Activated CD4-positive, alpha-beta T cell treated with anti-CD3 and anti-CD28 coated beads, Interleukin-2, amount 50 U/mL, for 4 hours (primary cell): ENCODE data around the gene PLEKHG4B.
"Not testable (repeated sequence)": the region's sequence is repeated elsewhere in the genome, so short reads cannot be mapped to it uniquely, and the experiment has no call there.

ENCODE experiments used
- DNase-seq, 2 experiments: peaks; one replicate each; pipeline ENCODE4 v3.0.0-alpha.2; 2020

Gene PLEKHG4B

GRCh38 chr5:191036-191948 lies 99.3 kb downstream of the PLEKHG4B start, which contains the start of gene LRRC14B:
LRRC14B (plus strand) TSS chr5:191495; CDS start chr5:191539, 44 bp downstream.
- DNase-seq, result no peak

- no peak for DNase-seq
These were observed 100.2 kb downstream of the PLEKHG4B start for GRCh38 chr5:191949-192690.

- DNase-seq, result no peak
These were observed 100.7 kb downstream of the PLEKHG4B start for GRCh38 chr5:192691-192969.

DNA sequence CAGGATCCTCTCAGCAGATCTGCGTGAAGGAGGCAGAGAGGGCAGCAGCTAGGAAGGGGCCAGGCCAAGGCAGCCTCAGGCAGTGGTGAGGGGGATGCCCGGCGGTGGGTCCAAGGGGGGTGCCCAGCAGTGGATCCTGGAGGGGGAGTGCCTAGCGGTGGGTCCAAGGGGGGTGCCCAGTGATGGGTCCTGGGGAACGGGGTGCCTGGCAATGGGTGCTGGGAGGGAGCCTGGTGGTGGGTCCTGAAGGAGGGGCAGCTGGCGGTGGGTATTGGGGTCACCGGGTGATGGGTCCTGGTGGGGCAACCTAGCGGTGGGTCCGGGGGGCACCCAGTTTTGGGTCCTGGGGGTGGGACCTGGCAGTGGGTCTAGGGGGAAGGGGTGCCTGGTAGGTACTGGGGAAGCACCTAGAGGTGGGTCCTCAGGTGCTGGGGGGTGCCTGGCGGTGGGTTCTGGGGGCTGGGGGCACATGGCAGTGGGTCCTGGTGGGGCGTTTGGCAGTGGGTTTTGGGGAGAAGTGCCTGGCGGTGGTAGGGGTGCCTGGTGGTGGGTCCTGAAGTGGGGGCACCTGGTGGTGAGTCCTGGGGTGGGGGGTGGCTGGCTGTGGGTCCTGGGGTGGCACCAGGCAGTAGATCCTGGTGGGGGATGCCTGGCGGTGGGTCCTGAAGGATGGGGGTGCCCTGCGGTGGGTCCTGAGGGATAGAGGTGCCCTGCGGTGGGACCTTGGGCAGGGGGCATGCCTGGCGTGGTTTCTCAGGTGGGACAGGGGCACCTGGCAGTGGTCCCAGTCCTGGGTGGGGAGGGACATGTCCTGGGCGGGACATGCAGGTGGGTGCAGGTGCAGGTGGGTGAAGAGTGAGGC lies 101.2 kb downstream of the PLEKHG4B start:
- no peak for DNase-seq

DNA sequence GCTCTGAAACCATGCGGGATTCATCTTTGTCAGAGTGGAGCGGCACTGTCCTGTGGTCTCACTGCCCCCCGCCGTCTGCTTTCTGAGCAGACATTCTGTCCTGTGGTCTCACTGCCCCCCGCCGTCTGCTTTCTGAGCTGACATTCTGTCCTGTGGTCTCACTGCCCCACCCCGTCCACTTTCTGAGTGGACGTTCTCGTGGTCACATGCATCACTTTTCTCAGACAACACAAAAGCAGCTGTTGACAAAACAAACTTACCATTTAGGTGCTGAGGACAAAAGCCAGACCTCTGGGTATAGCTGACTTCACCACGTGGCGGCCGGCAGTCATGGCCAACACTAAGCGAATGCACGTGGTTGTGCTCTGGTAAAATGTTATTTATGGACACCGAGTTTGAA lies 102.1 kb downstream of the PLEKHG4B start:
- no peak for DNase-seq

GRCh38 chr5:194603-195209 lies 102.7 kb downstream of the PLEKHG4B start:
- DNase-seq, result no peak

DNA sequence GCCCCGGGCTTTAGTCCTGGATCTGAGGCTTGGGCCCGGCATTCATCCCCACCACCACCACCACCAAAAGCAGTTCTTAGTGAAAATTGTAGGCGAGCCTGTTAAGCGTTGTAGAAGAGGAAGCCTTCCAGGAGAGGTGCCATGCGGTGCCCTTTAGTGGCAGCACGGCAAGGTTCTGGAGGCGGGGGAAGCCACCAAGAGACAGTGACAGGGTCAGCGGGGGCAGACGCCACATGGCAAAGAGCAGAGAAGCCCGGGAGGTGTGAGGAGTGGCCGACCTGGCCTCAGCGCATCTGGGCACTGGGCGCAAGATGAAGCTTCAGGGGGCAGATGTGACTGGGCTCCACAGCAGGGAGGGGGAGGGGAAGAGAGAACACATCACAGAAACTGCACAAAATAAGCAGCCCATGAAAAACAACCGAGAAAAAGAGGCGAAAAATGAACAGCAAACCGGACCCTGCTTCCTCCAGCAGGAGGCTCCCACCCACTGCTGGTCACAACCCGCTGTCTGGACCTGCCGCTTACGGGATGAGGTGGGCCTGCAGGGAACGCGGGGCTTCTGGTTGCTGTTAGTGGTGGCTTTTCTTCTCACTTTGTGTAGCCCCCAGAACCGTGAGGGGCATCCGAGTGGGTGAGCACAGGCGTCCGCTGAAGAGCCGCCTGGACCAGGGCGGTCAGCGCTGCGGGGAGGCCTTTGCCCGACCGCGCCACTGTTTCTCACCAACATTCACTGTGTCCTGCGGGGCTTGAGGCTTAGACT lies 103.6 kb downstream of the PLEKHG4B start:
- no peak for DNase-seq

- DNase-seq, result no peak
These were observed 104.4 kb downstream of the PLEKHG4B start for GRCh38 chr5:196350-196749.

GRCh38 chr5:197031-197430 lies 105.1 kb downstream of the PLEKHG4B start:
- not testable (repeated sequence) for DNase-seq

DNA sequence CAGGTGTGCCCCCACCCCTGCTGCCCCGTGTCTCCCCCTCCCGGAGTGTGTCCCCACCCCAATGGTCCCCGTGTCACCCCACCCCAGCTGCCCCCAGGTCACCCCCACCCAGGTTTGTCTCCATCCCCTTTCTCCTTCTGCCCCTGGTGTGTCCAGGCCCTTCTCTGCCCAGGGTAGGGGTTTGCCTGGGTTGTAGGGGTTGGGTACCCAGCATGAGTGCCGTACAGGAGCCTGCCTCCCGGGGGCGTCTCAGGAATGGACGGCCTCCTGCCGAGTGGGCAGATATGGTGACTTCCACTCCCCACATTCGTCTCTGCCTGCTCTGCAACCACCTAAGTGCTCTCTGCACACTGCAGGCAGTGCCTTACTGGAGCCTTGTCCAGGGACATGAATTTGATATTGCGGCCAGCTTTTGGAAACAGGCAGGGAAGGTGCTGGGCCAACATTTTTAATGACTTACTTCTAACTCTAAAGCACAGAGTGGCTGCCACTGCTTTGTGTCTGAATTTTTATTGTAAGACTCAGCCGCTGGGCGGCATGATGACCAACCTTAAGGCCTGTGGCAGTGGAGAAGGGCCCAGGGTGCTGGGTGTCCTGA lies 106.0 kb downstream of the PLEKHG4B start:
- DNase-seq, result no peak

- DNase-seq, result no peak
These were observed 106.7 kb downstream of the PLEKHG4B start for GRCh38 chr5:198516-199196.

DNA sequence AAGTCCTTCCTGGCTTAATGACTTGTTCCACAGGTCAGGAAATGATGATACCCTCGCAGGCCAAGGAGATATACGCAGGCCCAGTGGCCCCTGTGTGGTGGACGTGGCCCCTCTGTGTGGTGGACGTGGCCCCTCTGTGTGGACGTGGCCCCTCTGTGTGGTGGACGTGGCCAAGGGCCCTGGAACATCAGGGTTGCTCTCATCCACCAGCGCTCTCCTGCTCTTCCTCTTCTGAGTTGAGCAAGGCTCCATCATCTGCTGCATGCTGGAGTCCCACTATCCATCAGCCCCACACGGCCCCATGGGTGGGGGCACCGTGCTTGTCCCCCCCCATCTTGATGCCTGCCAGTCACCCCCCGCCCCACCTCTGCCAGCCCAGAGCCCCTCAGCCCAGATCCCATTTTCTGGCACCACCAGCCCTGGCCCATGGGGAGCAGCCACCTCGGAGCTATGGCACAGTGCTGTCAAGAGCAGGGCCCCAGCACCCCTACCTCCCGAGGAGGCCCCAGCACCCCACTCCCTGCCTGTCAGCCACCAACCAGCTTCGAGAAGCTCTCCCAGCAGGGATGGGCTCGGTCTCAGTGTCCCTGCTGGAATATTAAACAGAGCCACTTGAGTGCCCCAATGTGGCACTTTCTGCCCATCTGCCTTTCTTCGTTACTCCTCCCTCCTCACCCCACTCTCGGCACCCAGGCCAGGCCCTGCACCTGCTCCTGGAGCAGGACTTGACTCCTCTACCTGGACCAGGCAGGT lies 107.4 kb downstream of the PLEKHG4B start:
- no peak for DNase-seq

- no peak for DNase-seq
These were observed 108.1 kb downstream of the PLEKHG4B start for GRCh38 chr5:199950-200645.

- DNase-seq, result no peak
These were observed 109.0 kb downstream of the PLEKHG4B start for GRCh38 chr5:200985-201384.

GRCh38 chr5:201672-202071 lies 109.7 kb downstream of the PLEKHG4B start:
- no peak for DNase-seq

- DNase-seq, result no peak
These were observed 111.4 kb downstream of the PLEKHG4B start for GRCh38 chr5:203246-203930.

DNA sequence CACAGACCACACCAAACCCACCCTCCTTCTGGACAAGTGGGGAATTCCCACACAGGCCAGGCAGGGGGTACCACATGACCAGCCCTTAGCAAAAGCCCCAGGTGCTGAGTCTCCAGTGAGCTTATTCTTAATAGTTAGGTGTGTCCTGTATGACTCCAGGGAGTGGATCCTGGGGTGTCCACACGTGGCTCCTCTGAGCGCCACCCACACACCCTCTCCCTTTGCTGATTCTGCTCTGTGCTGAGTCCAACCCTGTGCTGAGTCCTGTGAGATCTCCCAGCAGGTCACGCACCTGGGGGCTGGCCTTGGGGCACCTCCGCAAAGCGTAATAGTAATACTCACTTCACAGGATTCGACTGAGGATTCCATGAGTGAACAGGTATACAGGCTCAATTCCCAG lies 112.0 kb downstream of the PLEKHG4B start:
- no peak for DNase-seq

DNA sequence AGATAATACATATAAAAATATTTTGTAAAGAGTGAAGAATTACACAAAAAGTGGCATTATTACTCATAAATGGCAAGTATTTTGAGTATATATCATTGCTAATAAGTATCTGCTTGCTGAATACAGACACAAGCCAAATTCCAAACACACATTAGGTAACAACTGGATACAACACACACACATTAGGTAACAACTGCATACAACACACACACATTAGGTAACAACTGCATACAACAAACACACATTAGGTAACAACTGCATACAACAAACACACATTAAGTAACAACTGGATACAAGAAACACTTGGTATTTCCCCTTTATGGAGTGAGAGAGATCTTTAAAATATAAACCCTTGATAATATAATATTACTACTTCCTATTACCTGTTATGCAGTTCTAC lies 112.5 kb downstream of the PLEKHG4B start:
- no peak for DNase-seq
